Activated naive CD8-positive, alpha-beta T cell treated with anti-CD3 and anti-CD28 coated beads, Interleukin-2, amount 50 U/mL, for 24 hours (primary cell): ENCODE results near the gene GABRB3.

Experiments
- ATAC-seq: fragments of 150-1000 bp; cut with Tn5 transposase; one replicate; pipeline ENCODE4 v1.10.0; 2021
- DNase-seq: peaks from one replicate; pipeline ENCODE4 v3.0.0; 2021
- H3K27ac Mint-ChIP-seq: one replicate; pipeline ENCODE4 v1.8.0; 2021; ENCODE audit warnings: mild to moderate bottlenecking, mixed read lengths
- H3K27me3 Mint-ChIP-seq: one replicate; pipeline ENCODE4 v1.8.0; 2021; ENCODE audit warnings: mixed read lengths
- H3K36me3 Mint-ChIP-seq: one replicate; pipeline ENCODE4 v1.8.0; 2021; ENCODE audit warnings: low read depth, mixed read lengths
- H3K4me1 Mint-ChIP-seq: one replicate; pipeline ENCODE4 v1.8.0; 2021; ENCODE audit warnings: mixed read lengths
- H3K4me3 Mint-ChIP-seq: one replicate; pipeline ENCODE4 v1.8.0; 2021; ENCODE audit warnings: mild to moderate bottlenecking, moderate library complexity, mixed read lengths
- H3K9me3 Mint-ChIP-seq: one replicate; pipeline ENCODE4 v1.8.0; 2021; ENCODE audit warnings: mixed read lengths

The GABRB3 gene

DNA sequence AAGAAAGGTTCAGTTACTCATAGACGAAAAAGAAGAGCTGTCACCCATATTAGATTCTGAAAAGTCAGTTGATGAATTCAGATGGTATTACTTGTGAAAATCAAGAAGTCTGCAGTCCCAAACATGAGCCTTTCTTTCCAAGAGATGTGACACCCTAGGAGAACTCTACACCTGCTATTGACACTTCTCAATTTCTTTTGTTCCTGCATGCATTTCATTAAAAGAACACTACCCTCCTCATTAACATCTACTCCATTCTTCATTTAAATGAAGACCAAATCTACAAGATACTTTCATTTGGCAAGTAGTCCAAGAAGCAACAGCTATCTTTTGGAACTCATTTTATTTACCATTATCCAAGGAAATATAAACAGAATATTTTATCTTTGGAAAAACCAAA is 6.6 kb downstream of the GABRB3 start:
- peaks cover 6% of the 10 kb centered on the region for H3K9me3 Mint-ChIP-seq
- ATAC-seq, result no peak

GRCh38 chr15:26759986-26760385 is 12.9 kb downstream of the GABRB3 start:
- no peaks in the 10 kb centered on the region for H3K36me3 Mint-ChIP-seq
- peaks cover 3% of the 10 kb centered on the region for H3K9me3 Mint-ChIP-seq
- ATAC-seq, result no peak
- H3K27me3 Mint-ChIP-seq, result no peaks in the 10 kb centered on the region
- no peak overlapping the region for H3K27ac Mint-ChIP-seq
- no peaks in the 10 kb centered on the region for H3K4me1 Mint-ChIP-seq
- no peak overlapping the region for H3K4me3 Mint-ChIP-seq
- DNase-seq, result no peak

More for the DNA sequence above, 6.6 kb downstream of the GABRB3 start:
- H3K27ac Mint-ChIP-seq, result no peak overlapping the region
- DNase-seq, result no peak
- H3K36me3 Mint-ChIP-seq, result no peaks in the 10 kb centered on the region
- no peak overlapping the region for H3K4me3 Mint-ChIP-seq
- H3K4me1 Mint-ChIP-seq, result no peaks in the 10 kb centered on the region
- H3K27me3 Mint-ChIP-seq, result peaks cover 4% of the 10 kb centered on the region

- no peaks in the 10 kb centered on the region for H3K36me3 Mint-ChIP-seq
- H3K4me1 Mint-ChIP-seq, result no peaks in the 10 kb centered on the region
- H3K27me3 Mint-ChIP-seq, result no peaks in the 10 kb centered on the region
- no peak for DNase-seq
- ATAC-seq, result no peak
- H3K9me3 Mint-ChIP-seq, result peaks cover 12% of the 10 kb centered on the region
- no peak overlapping the region for H3K4me3 Mint-ChIP-seq
- H3K27ac Mint-ChIP-seq, result no peak overlapping the region
Observed at GRCh38 chr15:26758079-26758478, 14.8 kb downstream of the GABRB3 start.

DNA sequence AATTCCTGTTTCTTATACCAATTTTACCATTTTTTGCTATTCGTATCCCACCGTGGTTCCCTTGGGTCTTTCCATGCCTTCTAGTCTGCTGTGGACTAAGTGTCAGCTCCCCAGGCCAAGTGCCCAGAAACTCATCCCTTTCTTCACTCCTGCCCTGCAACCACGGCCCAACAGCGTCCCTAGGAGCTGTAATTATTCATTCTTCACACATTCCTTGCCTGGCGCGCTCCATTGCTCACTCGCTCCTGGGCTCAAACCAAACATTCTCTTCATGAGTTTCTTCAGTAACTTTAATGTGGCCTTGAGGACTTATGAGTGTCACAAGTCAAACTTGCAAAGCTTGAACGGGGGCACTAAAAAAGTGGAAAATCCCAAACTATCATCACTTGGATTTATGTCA is 15.7 kb downstream of the GABRB3 start:
- H3K36me3 Mint-ChIP-seq, result no peaks in the 10 kb centered on the region
- no peaks in the 10 kb centered on the region for H3K4me1 Mint-ChIP-seq
- H3K9me3 Mint-ChIP-seq, result peaks cover 12% of the 10 kb centered on the region
- no peak overlapping the region for H3K4me3 Mint-ChIP-seq
- DNase-seq (no peak), ATAC-seq (no peak)
- no peak overlapping the region for H3K27ac Mint-ChIP-seq
- no peaks in the 10 kb centered on the region for H3K27me3 Mint-ChIP-seq

DNA sequence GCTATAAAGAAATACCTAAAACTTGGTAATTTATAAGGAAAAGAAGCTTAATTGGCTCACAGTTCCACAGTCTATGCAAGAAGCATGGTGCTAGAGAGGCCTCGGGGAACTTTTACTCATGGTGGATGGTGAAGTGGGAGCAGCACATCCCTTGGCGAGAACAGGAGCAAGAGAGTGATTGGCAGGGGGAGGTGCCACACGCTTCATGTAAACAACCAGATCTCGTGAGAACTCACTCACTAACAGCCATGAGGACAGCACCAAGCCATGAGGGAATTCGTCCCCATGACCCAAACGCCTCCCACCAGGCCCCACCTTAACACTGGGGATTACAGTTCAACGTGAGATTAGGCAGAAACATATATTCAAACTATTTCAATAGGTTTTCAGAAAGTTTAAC is 28.0 kb downstream of the GABRB3 start:
- no peak for ATAC-seq
- DNase-seq, result no peak
- Mint-ChIP-seq H3K27ac (no peak overlapping the region), H3K27me3 (no peaks in the 10 kb centered on the region), H3K4me1 (no peaks in the 10 kb centered on the region), H3K36me3 (no peaks in the 10 kb centered on the region), H3K4me3 (no peak overlapping the region), H3K9me3 (peaks cover 13% of the 10 kb centered on the region)

DNA sequence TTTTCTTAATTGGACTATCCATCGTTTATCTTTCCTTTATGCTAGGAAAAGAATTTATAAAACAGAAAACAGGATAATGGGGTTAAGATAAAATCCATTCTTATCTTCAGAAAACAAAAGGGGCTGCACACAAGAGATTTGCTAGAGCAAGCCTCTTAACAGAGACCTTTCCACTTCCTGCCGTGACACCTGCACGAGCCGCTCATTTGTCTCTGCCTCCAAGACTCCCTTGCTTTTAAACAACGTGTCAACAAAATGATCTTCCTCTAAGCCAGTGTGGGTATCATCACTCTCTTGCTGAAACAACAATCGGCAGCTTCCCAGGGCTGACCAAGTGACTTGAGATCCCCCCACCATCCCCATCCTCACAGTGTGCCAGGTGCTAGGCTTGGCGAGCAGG is 33.1 kb downstream of the GABRB3 start:
- Mint-ChIP-seq H3K9me3 (peaks cover 17% of the 10 kb centered on the region), H3K4me1 (no peaks in the 10 kb centered on the region), H3K27me3 (no peaks in the 10 kb centered on the region), H3K36me3 (no peaks in the 10 kb centered on the region), H3K27ac (no peak overlapping the region), H3K4me3 (no peak overlapping the region)
- ATAC-seq, result no peak
- DNase-seq, result no peak

GRCh38 chr15:26738996-26739395 is 33.9 kb downstream of the GABRB3 start:
- Mint-ChIP-seq H3K27me3 (no peaks in the 10 kb centered on the region), H3K9me3 (peaks cover 17% of the 10 kb centered on the region), H3K4me3 (no peak overlapping the region), H3K27ac (no peak overlapping the region), H3K36me3 (no peaks in the 10 kb centered on the region), H3K4me1 (no peaks in the 10 kb centered on the region)
- DNase-seq, result no peak
- ATAC-seq, result no peak

DNA sequence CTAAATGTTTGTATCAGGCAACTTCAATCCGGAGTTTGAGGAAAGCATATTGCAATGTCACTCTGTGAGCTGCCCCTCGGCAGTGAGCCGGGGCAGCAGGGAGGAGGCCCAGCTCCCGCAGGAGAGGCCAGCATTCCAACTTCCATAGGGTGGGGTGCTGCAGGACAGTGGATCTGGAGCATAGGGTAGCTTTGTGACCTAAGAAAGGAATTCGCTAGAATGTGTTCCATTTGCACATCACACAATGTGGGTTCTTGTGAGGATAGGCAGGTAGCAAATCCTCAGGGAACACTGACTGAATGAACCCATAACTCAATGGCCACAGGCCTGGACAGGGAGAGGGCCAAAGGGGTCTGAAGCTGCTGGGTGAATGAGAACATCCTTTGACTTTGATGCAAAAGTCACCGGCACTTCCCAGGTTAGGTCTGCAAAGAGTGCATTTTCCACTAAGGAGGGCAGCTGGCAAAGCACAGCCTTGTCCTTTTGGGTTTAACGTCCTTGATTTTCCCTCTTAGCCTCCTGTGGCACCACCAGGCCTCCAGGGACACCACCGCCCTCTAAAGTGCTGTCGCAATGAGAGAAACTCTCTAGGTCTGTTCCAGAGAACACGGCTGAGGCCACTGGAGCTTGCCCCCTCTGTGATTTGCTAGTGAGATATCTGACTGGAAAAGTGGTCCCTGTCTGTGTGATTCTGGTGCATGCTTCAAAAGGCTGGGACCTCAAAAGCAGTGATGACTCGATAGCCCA is 36.2 kb downstream of the GABRB3 start:
- H3K27me3 Mint-ChIP-seq, result no peaks in the 10 kb centered on the region
- no peaks in the 10 kb centered on the region for H3K36me3 Mint-ChIP-seq
- peaks cover 15% of the 10 kb centered on the region for H3K9me3 Mint-ChIP-seq
- H3K27ac Mint-ChIP-seq, result no peak overlapping the region
- DNase-seq (no peak), ATAC-seq (no peak)
- no peak overlapping the region for H3K4me3 Mint-ChIP-seq
- H3K4me1 Mint-ChIP-seq, result no peaks in the 10 kb centered on the region

- no peaks in the 10 kb centered on the region for H3K36me3 Mint-ChIP-seq
- H3K27me3 Mint-ChIP-seq, result no peaks in the 10 kb centered on the region
- no peak for ATAC-seq
- H3K9me3 Mint-ChIP-seq, result peaks cover 30% of the 10 kb centered on the region
- DNase-seq, result no peak
- no peaks in the 10 kb centered on the region for H3K4me1 Mint-ChIP-seq
- H3K4me3 Mint-ChIP-seq, result no peak overlapping the region
- H3K27ac Mint-ChIP-seq, result no peak overlapping the region
Observed at GRCh38 chr15:26731965-26732364, 40.9 kb downstream of the GABRB3 start.

GRCh38 chr15:26729581-26729980 is 43.3 kb downstream of the GABRB3 start:
- DNase-seq (no peak), ATAC-seq (no peak)
- H3K4me3 Mint-ChIP-seq, result no peak overlapping the region
- no peaks in the 10 kb centered on the region for H3K36me3 Mint-ChIP-seq
- no peak overlapping the region for H3K27ac Mint-ChIP-seq
- peaks cover 30% of the 10 kb centered on the region for H3K9me3 Mint-ChIP-seq
- no peaks in the 10 kb centered on the region for H3K4me1 Mint-ChIP-seq
- no peaks in the 10 kb centered on the region for H3K27me3 Mint-ChIP-seq

DNA sequence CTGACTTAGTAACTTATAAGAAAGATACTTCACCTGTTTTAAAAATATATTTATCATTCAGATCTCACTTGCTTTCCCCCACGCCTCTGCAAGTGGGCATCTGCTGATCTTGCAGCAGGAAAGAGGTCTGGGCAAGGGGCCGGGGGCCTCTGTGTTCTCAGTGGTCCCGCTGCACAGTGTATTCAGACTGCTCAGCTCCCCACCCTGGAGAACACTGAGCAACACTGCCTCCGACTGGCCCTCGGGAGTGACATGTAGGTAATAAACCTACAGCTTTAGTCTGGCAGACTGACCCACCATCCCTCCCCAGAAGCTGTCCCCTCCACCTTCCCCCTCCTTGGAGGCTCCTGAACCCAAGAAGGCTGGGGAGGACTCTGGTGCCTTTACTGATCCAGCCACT is 43.8 kb downstream of the GABRB3 start:
- ATAC-seq (no peak), DNase-seq (no peak)
- H3K36me3 Mint-ChIP-seq, result no peaks in the 10 kb centered on the region
- H3K9me3 Mint-ChIP-seq, result peaks cover 35% of the 10 kb centered on the region
- H3K27ac Mint-ChIP-seq, result no peak overlapping the region
- no peak overlapping the region for H3K4me3 Mint-ChIP-seq
- H3K4me1 Mint-ChIP-seq, result no peaks in the 10 kb centered on the region
- H3K27me3 Mint-ChIP-seq, result no peaks in the 10 kb centered on the region

- ATAC-seq, result no peak
- peaks cover 17% of the 10 kb centered on the region for H3K9me3 Mint-ChIP-seq
- H3K27me3 Mint-ChIP-seq, result no peaks in the 10 kb centered on the region
- no peaks in the 10 kb centered on the region for H3K4me1 Mint-ChIP-seq
- H3K36me3 Mint-ChIP-seq, result no peaks in the 10 kb centered on the region
- H3K4me3 Mint-ChIP-seq, result no peak overlapping the region
- no peak overlapping the region for H3K27ac Mint-ChIP-seq
- DNase-seq, result no peak
Observed at GRCh38 chr15:26724381-26725150, 48.3 kb downstream of the GABRB3 start.

GRCh38 chr15:26722621-26723160 is 50.2 kb downstream of the GABRB3 start:
- H3K4me3 Mint-ChIP-seq, result no peak overlapping the region
- H3K27ac Mint-ChIP-seq, result no peak overlapping the region
- H3K9me3 Mint-ChIP-seq, result peaks cover 18% of the 10 kb centered on the region
- H3K36me3 Mint-ChIP-seq, result no peaks in the 10 kb centered on the region
- DNase-seq (no peak), ATAC-seq (no peak)
- no peaks in the 10 kb centered on the region for H3K4me1 Mint-ChIP-seq
- no peaks in the 10 kb centered on the region for H3K27me3 Mint-ChIP-seq

DNA sequence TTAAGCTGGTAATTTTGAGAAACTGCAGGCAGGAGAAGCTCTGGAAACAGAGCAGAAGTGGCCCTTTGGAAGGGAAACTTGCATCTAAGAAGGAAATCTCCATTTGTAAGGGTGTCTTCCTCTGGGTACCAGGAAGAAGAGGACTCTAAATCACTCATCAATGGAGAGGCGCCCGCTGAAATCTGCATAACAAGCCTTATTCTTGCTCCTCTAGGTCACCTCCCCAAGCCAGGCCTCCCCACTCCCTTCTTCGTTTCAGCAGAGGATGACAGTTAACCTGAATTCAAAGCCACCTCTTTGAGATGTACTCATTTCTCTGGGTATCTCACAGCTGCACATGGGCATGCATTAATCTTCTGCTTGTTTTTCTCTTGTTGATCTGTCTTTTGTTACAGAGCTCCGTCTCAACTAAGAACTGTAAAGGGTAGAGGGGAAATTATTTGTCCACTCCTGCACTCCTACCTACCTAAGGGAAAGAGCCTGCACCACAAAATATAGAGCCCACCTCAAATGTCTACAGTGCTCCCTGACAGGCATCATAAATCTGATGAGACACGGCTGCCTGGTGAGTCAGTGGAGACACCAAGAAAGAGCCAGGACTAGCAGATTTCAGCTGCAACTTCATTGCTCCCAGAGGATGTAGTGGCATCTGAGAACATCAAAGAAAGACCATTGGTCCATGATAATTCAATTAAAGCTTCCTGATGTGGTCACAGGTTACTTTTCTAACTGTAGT is 51.5 kb downstream of the GABRB3 start:
- Mint-ChIP-seq H3K27me3 (no peaks in the 10 kb centered on the region), H3K9me3 (peaks cover 20% of the 10 kb centered on the region), H3K4me3 (no peak overlapping the region), H3K36me3 (peaks cover 5% of the 10 kb centered on the region), H3K27ac (no peak overlapping the region), H3K4me1 (no peaks in the 10 kb centered on the region)
- DNase-seq (no peak), ATAC-seq (no peak)

- no peak overlapping the region for H3K4me3 Mint-ChIP-seq
Observed at GRCh38 chr15:26720546-26720945, 52.3 kb downstream of the GABRB3 start.

More at GRCh38 chr15:26720546-26720945, 52.3 kb downstream of the GABRB3 start:
- H3K4me1 Mint-ChIP-seq, result no peaks in the 10 kb centered on the region
- H3K27ac Mint-ChIP-seq, result no peak overlapping the region
- peaks cover 5% of the 10 kb centered on the region for H3K36me3 Mint-ChIP-seq
- no peak for DNase-seq
- no peak for ATAC-seq
- no peaks in the 10 kb centered on the region for H3K27me3 Mint-ChIP-seq
- H3K9me3 Mint-ChIP-seq, result peaks cover 20% of the 10 kb centered on the region
